Measurements from ENCODE around the gene PTPN5.

- no peak for TF ChIP-seq SP1 (IDR thresholded peaks at IDR 0.05)
- no peak for TF ChIP-seq BHLHE40 (IDR thresholded peaks at IDR 0.05; ENCODE audit: borderline replicate concordance)
- no peak for TF ChIP-seq L3MBTL2 (conservative IDR thresholded peaks at IDR 0.05)
- no peak for TF ChIP-seq LEF1 (IDR thresholded peaks at IDR 0.05; ENCODE audit: borderline replicate concordance)
- no peak for TF ChIP-seq NFRKB (IDR thresholded peaks at IDR 0.05)
- TF ChIP-seq FOXM1 (IDR thresholded peaks at IDR 0.05; ENCODE audit: borderline replicate concordance) = no peak
- no peak for TF ChIP-seq SUZ12 (IDR thresholded peaks at IDR 0.05)
- no peak for TF ChIP-seq PKNOX1 (IDR thresholded peaks at IDR 0.05)
- TF ChIP-seq FOXA1 (IDR thresholded peaks at IDR 0.05) = no peak
- TF ChIP-seq ZNF384 (IDR thresholded peaks at IDR 0.05) = no peak
Observed at GRCh38 chr11:18798799-18799469, 7.3 kb upstream of the PTPN5 start.

Data from HEK293T (cell line).